H1 (cell line): ENCODE measurements around the gene SLC26A11.

Experiments
- CREB1 ChIP-seq: IDR thresholded peaks from 2 replicates; pipeline ENCODE4 v1.6.1; 2012; ENCODE audit warnings: inconsistent platforms
- CTCF ChIP-seq, 3 experiments: IDR thresholded peaks; 1 replicate in 2 of 3; 2 replicates in 1 of 3; pipeline versions ENCODE4 v1.5.1 to v1.6.1; 2011; ENCODE audit warnings: low read length in 3 of 3, mild to moderate bottlenecking in 3 of 3, inconsistent platforms in 2 of 3, low read depth in 1 of 3, moderate library complexity in 1 of 3; ENCODE audit not compliant: insufficient read depth in 1 of 3; ENCODE audit errors: control extremely low read depth in 1 of 3
- EP300 ChIP-seq, 2 experiments: IDR thresholded peaks; 1 replicate in 1 of 2; 2 replicates in 1 of 2; pipeline ENCODE4 v1.6.1; 2011 to 2012; ENCODE audit warnings: low read depth in 2 of 2, low read length in 2 of 2, mild to moderate bottlenecking in 2 of 2, borderline replicate concordance in 1 of 2, inconsistent platforms in 1 of 2, moderate library complexity in 1 of 2
- EZH2 ChIP-seq: fragments of 200-600 bp; sonication (generic); IDR thresholded peaks from 2 replicates; pipeline ENCODE4 v1.7.1; 2012; ENCODE audit warnings: low read depth, mild to moderate bottlenecking, moderate library complexity, low read length, inconsistent platforms; ENCODE audit not compliant: severe bottlenecking
- PHF8 ChIP-seq: fragments of 200-600 bp; sonication (generic); conservative IDR thresholded peaks from 2 replicates; pipeline ENCODE4 v1.7.1; 2012; ENCODE audit warnings: low read depth, mild to moderate bottlenecking, inconsistent platforms, low read length, moderate library complexity
- RAD21 ChIP-seq, 2 experiments: IDR thresholded peaks in 1 of 2; conservative IDR thresholded peaks in 1 of 2; 2 replicates each; pipeline ENCODE4 v1.6.1; 2011; ENCODE audit warnings: low read depth in 2 of 2, low read length in 2 of 2, improper control_type of control experiment in 1 of 2, inconsistent platforms in 1 of 2, mild to moderate bottlenecking in 1 of 2, moderate library complexity in 1 of 2
- RNF2 ChIP-seq: fragments of 200-900, 300-1000 bp; sonication (generic); IDR thresholded peaks from 2 replicates; pipeline ENCODE4 v1.7.1; 2016; ENCODE audit warnings: borderline replicate concordance, low read depth, mild to moderate bottlenecking, antibody characterized with exemption, low read length; ENCODE audit not compliant: poor library complexity, severe bottlenecking; ENCODE audit errors: missing control alignments

GRCh38 chr17:80262775-80263244 is 42.6 kb downstream of the SLC26A11 start:
- TF ChIP-seq PHF8 (no peak), CREB1 (no peak), EP300 (IDR thresholded peaks at IDR 0.05; ENCODE audit: borderline replicate concordance in 1 of 2, low read depth in 2 of 2, low read length in 2 of 2) (no peak), RAD21 (IDR thresholded peaks at IDR 0.05 in 1 of 2, conservative IDR thresholded peaks at IDR 0.05 in 1 of 2; ENCODE audit: low read depth in 2 of 2, low read length in 2 of 2) (no peak), CTCF (IDR thresholded peaks at IDR 0.05; ENCODE audit: control extremely low read depth in 1 of 3, insufficient read depth in 1 of 3, low read depth in 1 of 3, low read length in 3 of 3) (no peak), EZH2 (no peak), RNF2 (no peak)
